GM21390 (cell line): ENCODE measurements around the gene MMAB.

Experiments used
- ATAC-seq: cut with Tn5 transposase; IDR thresholded peaks from one replicate; pipeline ENCODE4 v1.9.1; 2021; ENCODE audit not compliant: unreplicated experiment

Gene MMAB

DNA sequence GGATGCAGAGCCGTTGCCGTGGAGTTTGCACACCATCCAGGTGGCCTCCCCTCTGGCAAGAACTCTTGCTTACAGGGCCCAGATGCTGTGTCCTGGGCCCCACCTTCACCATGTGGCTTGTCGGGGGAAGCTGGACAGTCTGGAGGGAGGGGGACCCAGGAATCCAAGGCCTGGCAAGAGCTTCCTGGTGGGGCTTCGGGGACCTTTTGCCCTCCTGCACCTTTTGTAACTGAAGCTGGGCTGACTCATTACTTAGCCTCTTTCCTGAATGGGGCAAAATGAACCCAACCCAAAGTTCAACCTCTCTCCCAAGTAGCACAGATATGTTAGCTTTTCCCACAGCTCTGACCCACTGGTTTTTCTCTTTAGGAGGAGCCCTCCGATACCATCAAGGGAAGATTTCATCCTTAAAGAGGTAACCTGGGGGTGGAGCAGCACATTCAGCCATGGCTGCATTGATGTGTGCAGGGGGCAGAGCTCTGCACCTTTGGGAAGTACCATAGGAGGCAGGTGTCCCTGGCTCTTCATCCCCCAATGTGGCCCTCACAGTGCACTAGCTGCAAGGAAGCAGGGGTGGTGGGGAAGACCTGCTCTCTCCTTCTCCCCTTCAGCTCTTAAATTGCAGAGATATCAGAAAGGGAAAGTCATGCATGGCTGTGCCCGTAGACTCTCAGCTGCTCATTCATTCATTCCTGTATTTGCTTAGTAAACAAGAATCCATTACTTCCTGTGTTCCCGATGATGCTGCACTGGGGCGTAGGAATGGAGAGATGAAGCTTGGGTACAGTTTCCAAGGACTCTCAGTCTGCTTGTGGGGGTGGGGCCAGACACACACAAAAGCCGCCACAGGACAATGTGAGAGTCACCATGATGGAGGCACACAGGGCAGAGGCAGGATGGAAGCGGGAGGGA is 13.3 kb upstream of the MMAB start:
- no peak for ATAC-seq

DNA sequence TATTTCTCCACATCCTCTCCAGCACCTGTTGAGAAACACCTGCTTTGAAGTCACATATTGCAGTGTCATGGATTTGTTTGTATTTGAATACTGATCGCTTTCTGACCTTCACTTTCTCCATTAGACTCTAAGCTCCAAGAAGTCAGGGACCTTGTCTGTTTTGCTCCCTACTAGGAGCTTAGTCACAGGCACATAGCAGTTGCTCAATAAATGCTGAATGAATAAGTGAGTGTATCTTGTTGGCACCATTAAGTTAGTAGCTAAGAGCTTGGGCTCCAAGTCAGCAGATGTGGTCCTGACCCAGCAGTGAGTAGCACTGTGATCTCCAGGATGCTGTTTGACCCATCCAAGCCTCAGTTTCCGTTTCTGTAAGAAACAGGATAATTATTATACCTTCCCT is 10.4 kb upstream of the MMAB start:
- no peak for ATAC-seq

DNA sequence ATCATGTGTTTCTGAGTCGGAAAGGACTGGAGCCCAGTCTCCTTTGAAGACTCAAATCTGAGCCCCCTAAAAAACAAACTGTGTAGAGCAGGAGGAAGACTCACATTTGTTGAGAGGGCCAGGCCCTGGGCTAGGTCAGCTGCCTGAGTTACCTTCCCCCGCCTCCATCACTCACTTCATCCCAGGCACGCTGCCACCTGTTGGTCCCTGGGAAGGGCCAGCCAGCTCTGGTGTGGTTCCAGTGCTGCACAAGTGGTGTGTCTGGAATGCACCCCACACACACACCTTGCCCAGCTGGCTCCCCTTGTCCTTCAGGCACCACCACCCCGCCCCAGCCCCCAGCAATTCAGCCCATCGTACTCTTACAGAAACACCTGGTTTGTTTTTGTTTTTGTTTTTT is 9.3 kb upstream of the MMAB start:
- ATAC-seq, result no peak

DNA sequence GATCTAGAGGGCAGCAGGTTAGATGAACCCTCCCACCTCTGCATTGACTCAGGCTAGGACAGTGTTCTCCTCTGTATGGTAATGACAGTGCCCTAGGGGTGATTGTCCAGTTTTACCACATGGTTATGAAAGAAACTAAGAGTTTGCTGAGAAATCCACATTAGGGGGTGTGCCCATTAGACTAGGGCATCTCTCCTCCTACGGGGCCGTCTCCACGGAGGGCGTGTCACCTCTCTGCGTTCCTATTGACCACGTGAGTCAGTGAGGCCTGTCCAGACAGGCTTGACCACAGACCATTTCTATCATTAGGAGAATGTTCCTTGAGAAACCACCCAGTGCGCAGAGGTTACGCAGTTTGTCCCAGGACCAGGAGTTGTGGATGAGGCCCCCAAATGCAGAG is 8.6 kb upstream of the MMAB start:
- no peak for ATAC-seq

DNA sequence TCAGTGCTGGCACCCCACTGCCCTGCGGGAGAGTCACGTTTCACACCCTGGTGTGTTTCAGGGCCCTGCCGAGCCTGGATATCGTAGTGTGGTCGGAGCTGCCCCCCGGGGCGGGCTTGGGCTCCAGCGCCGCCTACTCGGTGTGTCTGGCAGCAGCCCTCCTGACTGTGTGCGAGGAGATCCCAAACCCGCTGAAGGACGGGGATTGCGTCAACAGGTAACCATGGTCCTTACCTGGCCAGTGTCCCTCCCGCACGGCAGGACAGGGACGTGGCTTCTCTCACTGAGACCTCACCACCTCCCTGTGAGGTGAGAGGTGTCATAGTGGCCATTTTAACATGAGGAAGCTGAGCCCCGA is 8.0 kb upstream of the MMAB start:
- ATAC-seq, result no peak

DNA sequence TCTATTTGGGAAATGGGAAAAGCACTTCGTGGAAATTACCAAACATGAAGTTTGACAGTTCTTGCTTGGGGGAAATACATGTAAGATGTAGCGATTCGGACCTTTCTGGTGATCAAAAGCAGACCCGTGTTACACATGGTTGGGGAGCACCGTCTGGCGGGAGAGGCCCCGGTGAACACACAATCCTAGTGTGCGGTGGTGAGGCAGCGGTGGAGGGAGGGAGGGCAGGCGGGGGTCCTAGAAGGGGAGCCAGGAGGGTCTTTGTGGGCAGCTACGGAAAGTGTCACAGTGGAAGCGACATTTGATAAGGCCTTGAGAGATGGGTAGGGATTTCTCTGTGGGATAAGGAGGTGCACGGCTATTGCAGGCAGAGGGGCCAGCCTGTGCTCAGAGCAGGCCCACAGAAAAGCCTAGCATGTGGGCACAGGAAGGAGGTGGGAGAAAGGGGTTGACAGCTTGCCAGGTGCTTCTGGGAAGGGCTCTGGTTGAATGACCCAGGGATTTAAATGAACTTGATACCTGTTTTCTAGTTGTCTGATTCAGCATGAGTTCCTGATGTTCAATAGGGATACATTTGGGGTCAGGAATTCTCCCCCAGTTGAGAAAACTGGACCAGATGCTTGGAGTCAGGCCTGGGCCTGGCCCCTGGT is 7.5 kb upstream of the MMAB start:
- no peak for ATAC-seq

DNA sequence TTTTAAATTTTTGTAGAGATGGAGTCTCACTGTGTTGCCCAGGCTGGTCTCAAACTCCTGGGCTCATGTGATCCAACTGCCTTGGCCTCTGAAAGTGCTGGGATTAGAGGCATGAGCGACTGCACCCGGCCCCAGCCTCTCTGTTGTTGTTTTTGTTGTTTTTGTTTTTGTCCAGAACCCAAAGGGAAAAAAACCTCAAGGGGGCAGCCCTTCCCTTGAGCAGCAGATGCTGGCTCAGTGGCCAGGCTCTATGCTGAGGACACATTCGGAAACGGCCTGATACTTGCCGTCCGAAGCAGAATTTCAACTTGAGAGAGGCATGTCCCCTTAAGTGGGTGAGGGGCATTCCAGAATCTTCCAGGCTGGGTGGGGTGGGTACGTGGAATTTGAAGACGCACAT is 7.0 kb upstream of the MMAB start:
- ATAC-seq, result no peak

DNA sequence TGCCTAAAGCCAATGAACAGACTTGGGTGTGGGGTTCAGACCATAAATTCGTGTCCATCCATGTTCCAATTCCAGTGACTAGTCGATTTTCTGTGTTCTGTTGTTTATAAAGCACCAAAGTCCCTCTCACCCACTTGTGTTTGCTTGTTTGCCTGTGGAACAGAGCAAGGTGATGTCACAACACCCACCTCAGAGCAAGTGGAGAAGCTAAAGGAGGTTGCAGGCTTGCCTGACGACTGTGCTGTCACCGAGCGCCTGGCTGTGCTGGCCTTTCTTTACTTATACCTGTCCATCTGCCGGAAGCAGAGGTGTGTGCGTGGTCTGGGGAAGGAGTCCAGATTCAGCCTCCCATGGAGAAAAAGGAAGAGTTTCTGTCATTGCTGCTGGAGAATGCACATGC is 6.3 kb upstream of the MMAB start:
- no peak for ATAC-seq

DNA sequence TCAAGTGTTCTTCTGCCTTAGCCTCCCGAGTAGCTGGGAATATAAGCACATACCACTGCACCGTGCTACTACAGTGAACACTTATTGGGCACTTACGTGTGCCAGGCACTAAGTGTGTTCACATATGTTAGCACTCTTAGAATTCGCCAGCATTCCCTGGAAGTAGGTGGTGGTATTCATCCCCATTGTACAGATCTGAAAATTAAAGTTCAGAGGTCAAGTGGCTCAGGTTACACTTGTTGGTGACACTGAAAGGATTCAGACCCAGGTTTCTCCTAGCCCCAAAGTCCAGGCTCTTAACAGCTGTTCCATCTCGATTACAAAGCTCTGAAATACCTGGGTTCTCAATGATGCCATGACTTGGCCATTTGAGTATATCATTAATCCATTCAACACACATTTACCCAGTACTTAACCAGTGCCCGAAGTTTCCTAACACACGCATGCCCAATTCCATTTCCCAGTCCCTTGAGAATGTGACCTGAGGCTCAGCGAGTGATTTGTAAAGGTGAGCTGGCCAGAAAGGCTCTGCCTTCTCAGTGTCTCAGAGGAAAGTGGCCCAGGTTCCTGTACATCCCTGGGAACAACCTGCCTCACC is 5.1 kb upstream of the MMAB start:
- no peak for ATAC-seq

DNA sequence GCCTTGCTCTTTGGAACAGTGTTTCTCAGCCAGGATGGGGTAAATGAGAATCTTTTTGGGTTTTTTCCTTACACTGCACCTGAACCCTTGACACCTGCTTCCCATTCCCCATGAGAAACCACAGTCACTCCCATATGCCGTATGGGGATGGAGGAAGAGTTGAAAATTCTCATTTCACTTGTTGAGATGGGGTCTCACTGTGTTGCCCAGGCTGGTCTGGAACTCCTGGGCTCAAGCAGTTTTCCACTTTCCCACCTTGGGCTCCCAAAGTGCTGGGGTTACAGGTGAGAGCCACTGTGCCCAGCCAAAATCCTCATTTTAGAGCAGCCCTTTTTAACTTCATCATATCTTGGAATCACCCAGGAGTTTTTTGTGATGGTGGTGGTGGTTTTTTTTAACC is 4.0 kb upstream of the MMAB start:
- ATAC-seq, result no peak

DNA sequence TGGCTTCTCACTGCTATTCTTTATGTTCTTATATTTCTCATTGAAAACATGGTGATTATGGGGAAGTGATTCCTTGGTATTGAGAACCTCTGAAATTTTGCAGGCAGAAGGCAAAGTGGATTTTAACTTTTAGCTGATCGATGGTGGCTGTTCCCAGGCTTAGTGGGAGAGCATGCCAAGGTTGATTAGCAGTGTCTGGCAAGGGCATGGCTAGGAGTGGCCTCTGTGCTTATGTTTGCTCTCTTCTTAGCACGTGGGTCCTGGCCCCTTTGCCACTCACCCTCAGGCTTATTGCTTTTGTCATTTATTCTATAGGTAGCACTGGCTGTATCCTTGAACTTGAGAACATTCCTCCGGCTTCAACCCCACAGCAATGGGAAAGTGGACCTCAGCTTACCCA is 2.4 kb upstream of the MMAB start:
- ATAC-seq, result no peak

DNA sequence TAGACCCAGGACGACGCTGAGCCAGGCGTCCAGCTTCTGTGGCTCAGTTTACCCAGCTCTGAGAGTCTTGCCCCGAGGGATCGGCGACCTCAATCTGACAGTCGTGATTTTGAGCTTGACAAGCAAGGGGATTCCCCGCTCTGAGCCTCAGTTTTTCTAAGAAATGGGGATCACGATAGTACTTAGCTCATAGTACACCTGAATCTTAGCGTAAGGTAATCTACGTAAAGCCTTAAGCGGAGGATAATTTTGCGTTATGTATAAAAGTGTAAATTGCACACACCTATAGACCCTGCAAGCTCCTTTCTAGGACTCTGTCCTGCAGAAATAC is 575 bp upstream of the MMAB start:
- no peak for ATAC-seq

DNA sequence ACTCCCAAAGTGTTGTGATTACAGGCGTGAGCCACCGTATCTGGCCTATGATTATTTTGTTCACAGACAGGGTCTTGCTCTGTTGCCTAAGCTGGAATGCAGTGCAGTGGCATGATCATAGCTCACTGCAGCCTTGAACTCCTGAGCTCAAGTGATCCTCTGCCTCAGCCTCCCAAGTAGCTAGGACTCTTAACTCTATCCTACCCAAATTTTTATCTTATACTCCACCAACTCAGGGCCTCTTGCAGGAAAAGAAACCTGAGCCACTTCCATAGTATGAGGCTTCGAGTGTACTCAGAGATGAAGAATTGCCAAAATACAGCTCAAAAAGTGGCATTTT is 828 bp downstream of the MMAB start:
- ATAC-seq, result no peak

DNA sequence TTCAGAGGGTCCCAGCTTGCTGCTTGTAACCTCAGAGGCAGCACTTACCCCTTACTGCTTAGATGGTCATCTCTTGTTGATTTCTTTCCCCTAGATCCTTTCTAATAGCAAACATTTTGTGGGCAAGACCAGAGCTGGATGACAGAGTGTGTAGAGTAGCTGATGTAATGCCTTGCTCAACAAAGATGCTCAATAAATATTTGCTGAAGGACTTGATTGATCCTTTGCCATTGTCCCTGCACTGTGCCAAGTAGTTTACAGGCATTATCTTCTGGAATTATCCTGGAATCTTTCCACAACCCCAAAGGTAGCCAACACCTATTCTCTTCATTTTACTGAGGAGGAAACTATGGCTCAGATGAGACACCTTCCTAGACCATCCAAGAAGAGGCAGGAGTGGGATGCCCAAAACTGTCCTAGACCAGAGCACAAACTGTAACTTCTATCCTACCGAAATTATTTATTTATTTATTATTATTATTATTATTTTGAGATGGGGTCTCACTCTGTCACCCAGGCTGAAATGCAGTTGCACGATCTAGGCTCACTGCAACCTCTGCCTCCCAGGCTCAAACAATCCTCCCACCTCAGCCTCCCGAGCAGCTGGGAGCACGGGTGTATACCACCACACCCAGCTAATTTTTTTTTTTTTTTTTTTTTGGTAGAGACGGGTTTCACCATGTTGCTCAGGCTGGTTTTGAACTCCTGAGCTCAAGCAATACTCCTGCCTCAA is 1.4 kb downstream of the MMAB start:
- no peak for ATAC-seq

DNA sequence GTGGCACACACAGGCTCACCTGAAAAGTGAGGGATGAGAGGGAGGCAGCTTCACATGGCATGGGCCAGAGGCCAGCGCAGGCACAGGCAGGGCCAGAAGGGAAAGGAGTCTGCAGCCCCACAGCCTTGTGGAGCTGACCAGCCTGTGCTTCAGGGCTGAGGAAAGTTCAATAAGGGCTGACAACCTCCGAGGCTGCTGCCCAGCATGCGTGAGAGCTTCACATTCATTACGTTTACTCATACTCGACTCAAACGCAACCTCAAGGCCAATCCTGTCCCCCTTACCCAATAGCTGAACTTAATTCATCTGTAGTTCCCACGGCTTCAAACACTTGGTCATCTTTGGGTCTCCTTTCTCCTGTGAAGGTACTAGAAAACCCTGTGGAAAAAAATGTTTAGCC is 4.8 kb downstream of the MMAB start:
- no peak for ATAC-seq

DNA sequence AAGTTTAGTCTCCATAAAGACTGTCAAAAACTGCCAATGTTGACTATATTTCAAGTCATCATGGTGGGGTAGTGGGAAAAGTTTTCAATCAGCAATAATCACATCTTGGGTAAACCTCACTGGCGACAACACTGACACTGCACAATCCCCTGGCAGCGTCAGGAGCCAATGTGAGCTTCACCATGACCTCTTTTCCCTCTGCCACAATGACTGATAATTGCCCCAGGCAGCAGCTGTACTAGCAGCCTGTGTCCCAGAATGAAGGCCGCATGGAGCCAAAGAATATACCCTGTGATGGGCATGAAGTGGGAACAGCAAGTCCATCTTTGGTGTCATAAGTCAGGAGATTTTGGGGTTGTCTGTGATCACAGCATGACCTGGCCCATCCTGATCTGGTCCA is 5.3 kb downstream of the MMAB start:
- ATAC-seq, result no peak

DNA sequence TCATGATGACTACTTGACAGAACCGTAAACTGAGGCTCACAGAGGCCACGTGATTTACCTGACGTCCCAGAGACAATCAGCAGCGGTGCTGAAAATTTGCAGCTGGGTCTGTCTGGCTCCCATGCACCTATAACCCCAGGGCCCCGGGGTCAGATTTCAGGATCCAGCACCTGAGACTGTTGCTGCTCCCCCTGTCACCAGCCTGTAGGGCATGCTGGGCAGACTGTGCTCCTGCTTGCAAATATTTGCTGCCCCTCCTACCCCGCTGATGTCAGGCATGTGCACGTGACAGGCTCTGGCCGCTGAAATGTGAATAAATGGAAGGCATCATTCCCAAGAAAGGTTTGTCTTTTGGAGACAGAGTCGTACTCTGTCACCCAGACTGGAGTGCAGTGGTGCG is 6.0 kb downstream of the MMAB start:
- no peak for ATAC-seq

DNA sequence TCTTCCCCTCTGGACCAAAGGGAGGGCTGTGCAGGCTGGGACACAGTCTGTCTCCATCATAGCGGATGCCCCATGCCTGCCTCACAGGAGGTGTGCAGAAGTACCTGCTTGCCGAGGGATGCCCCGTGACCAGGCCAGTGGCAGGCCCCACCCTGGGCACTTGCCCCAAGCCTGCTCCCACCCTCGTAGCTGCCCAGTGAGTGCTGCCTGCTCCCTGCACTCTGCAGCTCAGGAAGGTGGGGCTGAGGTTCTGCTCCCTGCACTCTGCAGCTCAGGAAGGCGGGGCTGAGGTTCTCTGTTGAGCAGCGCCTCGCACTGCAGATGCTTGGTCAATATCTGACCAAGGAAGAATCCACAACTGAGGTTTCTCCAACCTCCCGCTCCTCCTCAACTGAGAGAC is 6.9 kb downstream of the MMAB start:
- ATAC-seq, result no peak

DNA sequence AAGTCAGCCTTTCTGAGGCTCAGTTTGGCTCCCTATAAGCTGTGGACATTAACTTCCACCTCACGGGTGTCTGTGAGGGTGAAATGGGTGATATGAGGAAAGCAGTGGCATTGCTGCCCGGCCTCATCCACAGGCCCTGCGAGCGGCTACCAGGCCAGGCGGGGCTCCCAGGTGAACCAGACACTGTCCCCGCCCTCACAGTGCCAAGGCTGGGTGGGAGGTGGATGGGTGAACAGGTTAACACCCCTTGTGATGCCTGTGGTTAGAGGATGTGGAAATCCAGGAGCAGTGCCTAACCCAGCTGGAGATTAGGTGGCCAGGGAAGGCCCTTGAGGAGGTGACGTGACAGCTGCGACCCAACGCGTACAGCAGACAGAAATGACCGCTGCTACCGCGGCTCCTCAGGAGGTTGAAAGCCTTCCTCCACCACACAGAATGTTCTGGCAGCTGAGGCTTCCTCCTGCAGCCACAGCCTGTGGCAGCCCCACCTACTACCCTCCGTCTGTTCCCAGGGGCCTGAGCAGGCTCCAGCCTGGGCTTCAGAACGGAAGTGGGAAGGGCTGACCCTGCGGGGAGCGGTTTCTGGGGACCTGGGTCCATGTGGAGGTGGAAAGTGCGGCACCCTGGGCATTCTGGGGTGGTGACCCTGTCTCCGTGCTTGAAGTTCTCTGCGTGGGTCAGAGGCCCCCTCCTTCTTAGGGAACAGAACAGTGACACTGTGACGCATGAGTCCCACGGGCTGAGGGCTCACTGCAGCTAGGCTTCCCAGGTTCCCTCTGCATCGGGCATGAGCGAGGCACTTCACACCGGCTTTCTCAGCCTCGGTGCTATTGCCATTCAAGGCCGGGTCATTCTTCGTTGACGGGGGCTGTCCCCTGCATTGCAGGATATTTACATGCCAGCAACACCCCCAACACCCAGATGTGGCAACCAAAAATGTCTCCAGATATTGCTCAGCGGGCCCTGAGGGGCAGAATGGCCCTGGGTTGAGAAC is 9.7 kb downstream of the MMAB start:
- ATAC-seq, result no peak

DNA sequence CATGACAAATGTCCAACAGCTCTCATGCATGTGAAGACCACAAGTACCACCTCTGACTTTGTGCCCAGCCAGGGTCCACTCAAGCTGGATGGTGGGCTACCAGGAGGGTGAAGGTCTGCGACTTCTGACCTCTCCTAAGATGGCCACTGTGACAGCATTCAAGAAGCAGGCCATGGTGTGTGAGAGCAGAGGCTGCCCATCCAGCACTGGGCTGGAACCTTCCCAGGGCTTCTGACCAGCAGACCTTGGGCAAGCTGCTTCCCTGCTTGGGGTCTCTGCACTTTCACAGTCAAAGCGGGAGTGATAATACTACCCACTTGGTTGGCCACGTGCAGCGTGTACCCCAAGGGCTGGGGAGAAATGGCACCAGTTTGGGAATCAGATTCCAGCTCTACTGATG is 10.4 kb downstream of the MMAB start:
- ATAC-seq, result no peak

DNA sequence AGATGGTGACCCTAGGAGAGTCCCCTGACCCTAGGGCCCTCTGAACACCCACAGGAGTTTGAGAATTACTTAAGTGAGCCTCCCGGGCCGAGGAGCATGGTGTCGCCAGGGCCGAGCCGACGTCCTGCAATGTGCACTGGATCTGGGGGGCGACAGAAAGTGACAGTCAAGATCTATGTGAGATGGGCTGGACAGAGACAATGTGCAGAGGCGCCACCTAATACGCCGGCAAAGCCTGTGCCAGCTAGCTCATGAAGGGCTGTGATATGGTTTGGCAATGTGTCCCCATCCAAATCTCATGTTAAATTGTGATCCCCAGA is 11.6 kb downstream of the MMAB start:
- ATAC-seq, result no peak
